Immature natural killer cell (primary cell): ENCODE results near the gene SV2C. TPM values are rescaled to one million over a fixed set of nuclear protein-coding genes. Genes with fewer than 3 reads are reported as not detected.
A peak's percentile ranks its signal among the peaks of the same experiment; 100 is the strongest.
"Not testable (repeated sequence)": the region's sequence is repeated elsewhere in the genome, so short reads cannot be mapped to it uniquely, and the experiment has no call there.

ENCODE experiments used
- DNase-seq, 3 donors: peaks; one replicate each; pipeline ENCODE4 v3.0.0; 2022; ENCODE audit warnings: mixed read lengths in 1 of 3
- H3K27ac Mint-ChIP-seq, 6 donors: one replicate each; pipeline ENCODE4 v1.8.0; 2020; ENCODE audit warnings: mixed read lengths in 6 of 6, mild to moderate bottlenecking in 5 of 6, inconsistent platforms in 4 of 6, moderate library complexity in 3 of 6
- H3K27me3 Mint-ChIP-seq, 3 donors: one replicate each; pipeline ENCODE4 v1.8.0; 2020 to 2021; ENCODE audit warnings: low read depth in 3 of 3, mild to moderate bottlenecking in 3 of 3, mixed read lengths in 3 of 3, moderate library complexity in 3 of 3, inconsistent platforms in 1 of 3
- H3K36me3 Mint-ChIP-seq, 3 donors: one replicate each; pipeline ENCODE4 v1.8.0; 2020; ENCODE audit warnings: mixed read lengths in 3 of 3, inconsistent platforms in 2 of 3, mild to moderate bottlenecking in 2 of 3
- H3K4me1 Mint-ChIP-seq, 2 donors: one replicate each; pipeline ENCODE4 v1.8.0; 2020; ENCODE audit warnings: inconsistent platforms in 2 of 2, mild to moderate bottlenecking in 2 of 2, mixed read lengths in 2 of 2, moderate library complexity in 1 of 2
- H3K4me3 Mint-ChIP-seq, 5 donors: one replicate each; pipeline ENCODE4 v1.8.0; 2020; ENCODE audit warnings: mild to moderate bottlenecking in 5 of 5, mixed read lengths in 5 of 5, inconsistent platforms in 3 of 5, moderate library complexity in 3 of 5
- H3K9me3 Mint-ChIP-seq, 6 donors: one replicate each; pipeline ENCODE4 v1.8.0; 2020; ENCODE audit warnings: mild to moderate bottlenecking in 6 of 6, mixed read lengths in 6 of 6, inconsistent platforms in 4 of 6, moderate library complexity in 3 of 6
- polyA plus RNA-seq, 3 donors: library from polyadenylated mRNA; unstranded; fragments of 300-500 nt; fragmentation: Illumina TruSeq; gene quantifications; one replicate each; pipeline ENCODE4 v1.2.3, GENCODE V29; 2021

SV2C gene
- polyA plus RNA-seq, 3 donors from 2014 or later = not detected

DNA sequence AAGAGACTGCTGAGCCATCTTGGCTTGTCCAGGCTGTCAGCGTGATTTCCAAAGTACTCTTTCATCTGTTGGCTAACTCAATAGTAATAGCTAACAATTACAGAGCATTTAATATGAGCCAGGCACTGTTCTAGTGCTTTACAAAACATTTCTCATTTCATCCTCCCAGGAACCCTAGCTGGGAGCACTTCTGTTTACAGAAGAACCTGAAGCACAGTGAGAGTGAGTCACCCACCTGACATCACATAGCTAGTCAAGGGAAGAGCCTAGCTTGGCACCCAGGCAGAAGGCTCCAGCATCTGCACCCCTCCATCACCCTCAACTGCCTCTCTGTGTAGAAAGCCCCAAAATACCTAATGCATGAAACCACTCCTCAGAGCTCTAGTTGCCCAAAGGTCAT is 262.4 kb downstream of the SV2C start:
- H3K9me3 Mint-ChIP-seq = no peaks in the 10 kb centered on the region
- no peaks in the 10 kb centered on the region for H3K36me3 Mint-ChIP-seq
- no peak overlapping the region for H3K27ac Mint-ChIP-seq
- no peak for DNase-seq
- peaks cover 0 to 5% (median 0%) of the 10 kb centered on the region in 3 donors for H3K27me3 Mint-ChIP-seq
- H3K4me1 Mint-ChIP-seq = peaks cover 17 to 27% of the 10 kb centered on the region in 2 donors
- H3K4me3 Mint-ChIP-seq = no peak overlapping the region

DNA sequence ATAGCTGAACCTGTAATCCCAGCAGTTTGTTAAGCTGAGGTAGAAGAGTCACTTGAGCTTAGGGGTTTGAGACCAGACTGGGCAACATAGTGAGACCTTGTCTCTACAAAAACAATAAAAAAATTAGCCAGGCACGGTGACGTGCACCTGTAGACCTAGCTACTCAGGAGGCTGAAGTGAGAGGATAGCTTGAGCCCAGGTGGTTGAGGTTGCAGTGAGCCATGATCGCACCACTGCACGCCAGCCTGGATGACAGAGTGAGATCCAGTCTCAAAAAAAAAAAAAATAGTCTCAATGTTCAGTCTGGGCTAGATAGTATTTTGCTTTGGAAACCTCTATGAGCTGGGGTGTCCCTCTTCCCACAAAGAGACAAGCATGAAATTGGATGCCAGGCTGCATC is 268.0 kb downstream of the SV2C start:
- Mint-ChIP-seq H3K9me3 (no peaks in the 10 kb centered on the region), H3K27me3 (peaks cover 0 to 2% (median 0%) of the 10 kb centered on the region in 3 donors), H3K36me3 (no peaks in the 10 kb centered on the region), H3K27ac (no peak overlapping the region), H3K4me1 (peaks cover 0 to 7% of the 10 kb centered on the region in 2 donors), H3K4me3 (no peak overlapping the region)
- no peak for DNase-seq

DNA sequence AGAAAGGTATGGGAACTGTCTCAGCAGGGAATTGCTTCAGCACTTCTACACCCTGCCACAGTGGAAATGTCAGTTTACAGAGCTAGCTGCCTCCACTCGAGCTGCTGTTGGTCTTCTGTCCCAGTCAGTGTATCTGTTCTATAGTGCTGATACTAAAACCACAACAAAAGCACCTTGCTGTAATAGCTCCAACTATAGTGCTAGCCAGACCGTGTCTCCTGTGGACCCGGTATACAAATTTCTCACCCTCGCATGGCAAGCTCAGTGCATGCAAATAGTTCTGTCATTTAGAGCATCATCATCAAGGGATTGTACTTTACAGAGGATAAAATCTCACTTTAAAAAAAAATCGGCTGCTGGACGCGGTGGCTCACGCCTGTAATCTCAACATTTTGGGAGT is 268.4 kb downstream of the SV2C start:
- H3K27ac Mint-ChIP-seq = no peak overlapping the region
- no peak overlapping the region for H3K4me3 Mint-ChIP-seq
- H3K36me3 Mint-ChIP-seq = no peaks in the 10 kb centered on the region
- H3K27me3 Mint-ChIP-seq = peaks cover 0 to 2% (median 0%) of the 10 kb centered on the region in 3 donors
- no peak for DNase-seq
- no peaks in the 10 kb centered on the region for H3K9me3 Mint-ChIP-seq
- peaks cover 0 to 7% of the 10 kb centered on the region in 2 donors for H3K4me1 Mint-ChIP-seq

DNA sequence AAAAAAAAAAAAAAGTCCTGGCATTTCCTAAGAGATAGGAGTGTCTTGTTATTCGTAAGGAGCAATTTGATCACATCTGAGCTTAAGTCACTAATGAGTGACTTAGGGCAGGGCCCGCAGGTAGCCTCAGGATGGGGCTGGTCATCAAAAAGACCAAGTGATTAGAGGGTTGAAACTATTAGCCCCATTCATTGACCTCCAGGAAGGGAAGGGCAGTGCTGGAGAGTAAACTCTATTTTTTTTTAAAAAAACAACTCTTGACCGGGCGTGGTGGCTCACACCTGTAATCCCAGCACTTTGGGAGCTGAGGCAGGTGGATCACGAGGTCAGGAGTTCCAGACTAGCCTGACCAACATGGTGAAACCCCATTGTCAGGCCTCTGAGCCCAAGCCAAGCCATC is 273.7 kb downstream of the SV2C start:
- no peak overlapping the region for H3K27ac Mint-ChIP-seq
- H3K4me3 Mint-ChIP-seq = no peak overlapping the region
- H3K36me3 Mint-ChIP-seq = no peaks in the 10 kb centered on the region
- H3K4me1 Mint-ChIP-seq = peaks cover 6 to 9% of the 10 kb centered on the region in 2 donors
- DNase-seq = no peak
- H3K9me3 Mint-ChIP-seq = no peaks in the 10 kb centered on the region
- H3K27me3 Mint-ChIP-seq = peaks cover 0 to 3% (median 2%) of the 10 kb centered on the region in 3 donors

DNA sequence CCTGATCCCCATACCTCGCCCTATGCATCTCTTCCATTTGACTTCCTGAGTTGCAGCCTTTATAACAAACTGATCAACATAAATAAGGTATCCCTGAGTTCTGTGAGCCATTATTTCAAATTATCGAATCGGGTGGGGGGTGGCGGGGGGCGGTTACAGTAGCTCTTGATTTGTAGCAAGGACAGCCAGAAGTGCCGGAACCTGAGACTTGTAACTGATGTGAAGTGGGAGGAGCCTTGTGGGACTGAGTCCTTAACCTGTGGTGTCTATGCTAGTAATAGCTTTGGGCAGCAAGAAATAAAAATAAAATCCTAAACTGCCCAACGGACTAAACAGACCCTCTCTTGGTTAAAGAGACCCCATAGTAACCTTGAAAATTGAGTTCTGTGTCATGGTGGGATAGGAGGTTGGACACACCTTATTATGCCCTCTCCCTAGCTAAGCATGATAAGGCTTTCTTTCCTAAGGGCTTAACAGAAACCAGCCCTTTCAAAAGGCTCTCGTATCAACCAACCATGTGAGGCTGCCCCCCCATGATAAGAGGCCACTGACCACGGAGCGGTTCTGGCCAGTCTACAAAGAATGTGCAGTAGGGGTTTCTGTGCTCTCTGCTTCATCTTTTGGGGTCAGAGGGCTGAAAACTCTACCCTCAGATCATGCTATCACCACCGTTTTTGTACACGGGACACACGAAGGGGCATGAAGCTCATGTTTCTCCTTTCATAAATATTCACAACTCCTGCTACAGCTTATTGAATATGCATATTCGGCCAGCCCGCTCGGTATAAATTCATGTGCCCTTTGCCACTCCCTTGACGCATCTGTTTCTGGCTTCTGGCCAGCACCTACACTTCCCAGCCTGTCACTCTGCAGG is 280.4 kb downstream of the SV2C start:
- Mint-ChIP-seq H3K27me3 (peaks cover 0 to 4% (median 2%) of the 10 kb centered on the region in 3 donors), H3K4me1 (peaks cover 19 to 26% of the 10 kb centered on the region in 2 donors), H3K27ac (peak overlapping the region in 2 of 6 donors; percentile 34 to 53)

DNA sequence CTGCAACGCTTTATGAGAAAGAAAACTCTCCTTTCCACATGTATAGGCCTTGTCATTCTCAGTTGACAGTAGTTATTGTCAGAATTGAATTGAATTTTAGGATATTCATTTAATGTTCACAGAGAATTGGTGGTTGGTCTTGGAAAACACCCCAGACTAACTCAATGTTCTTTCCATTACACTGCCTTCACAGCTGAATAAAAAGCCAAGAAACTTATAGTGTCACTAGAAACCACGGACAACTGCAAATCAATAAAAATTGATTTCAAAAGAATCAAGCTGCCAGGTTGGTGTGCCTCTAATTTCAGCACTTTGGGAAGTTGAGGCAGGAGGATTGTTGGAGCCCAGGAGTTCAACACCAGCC is 281.0 kb downstream of the SV2C start:
- H3K27ac Mint-ChIP-seq = no peak overlapping the region
- no peak for DNase-seq
- peaks cover 0 to 6% (median 2%) of the 10 kb centered on the region in 3 donors for H3K27me3 Mint-ChIP-seq
- peaks cover 19 to 26% of the 10 kb centered on the region in 2 donors for H3K4me1 Mint-ChIP-seq
- H3K4me3 Mint-ChIP-seq = peak overlapping the region in 1 of 5 donors; percentile 2
- peaks cover 0 to 2% (median 0%) of the 10 kb centered on the region in 6 donors for H3K9me3 Mint-ChIP-seq
- H3K36me3 Mint-ChIP-seq = peaks cover 0 to 5% (median 0%) of the 10 kb centered on the region in 3 donors

More for the DNA sequence above, 280.4 kb downstream of the SV2C start:
- no peak for DNase-seq
- H3K36me3 Mint-ChIP-seq = no peaks in the 10 kb centered on the region
- peak overlapping the region in 1 of 5 donors; percentile 2 for H3K4me3 Mint-ChIP-seq
- peaks cover 0 to 2% (median 0%) of the 10 kb centered on the region in 6 donors for H3K9me3 Mint-ChIP-seq

DNA sequence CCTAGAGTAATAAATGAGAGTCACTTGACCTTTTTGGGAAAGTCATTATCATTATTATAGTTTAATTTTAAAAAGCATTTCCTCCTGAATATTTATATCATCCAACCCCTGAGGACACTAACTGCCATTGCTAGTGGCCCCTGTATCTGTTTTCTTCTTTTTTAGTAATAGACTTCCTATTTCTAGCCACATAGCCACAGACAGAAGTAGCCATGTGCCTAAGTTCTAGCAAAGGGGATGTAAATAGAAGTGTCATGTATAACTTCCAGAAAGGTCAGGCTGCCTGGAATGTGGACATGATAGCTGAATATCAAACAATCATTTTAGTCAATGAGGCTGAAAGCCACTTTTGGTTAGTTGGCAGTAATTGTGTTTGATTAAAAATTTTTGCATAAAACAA is 282.4 kb downstream of the SV2C start:
- H3K9me3 Mint-ChIP-seq = peaks cover 0 to 2% (median 0%) of the 10 kb centered on the region in 6 donors
- peaks cover 19 to 24% of the 10 kb centered on the region in 2 donors for H3K4me1 Mint-ChIP-seq
- no peak overlapping the region for H3K4me3 Mint-ChIP-seq
- peak overlapping the region in 1 of 6 donors; percentile 30 for H3K27ac Mint-ChIP-seq
- H3K27me3 Mint-ChIP-seq = peaks cover 2 to 6% (median 2%) of the 10 kb centered on the region in 3 donors
- DNase-seq = no peak
- H3K36me3 Mint-ChIP-seq = peaks cover 0 to 5% (median 0%) of the 10 kb centered on the region in 3 donors

DNA sequence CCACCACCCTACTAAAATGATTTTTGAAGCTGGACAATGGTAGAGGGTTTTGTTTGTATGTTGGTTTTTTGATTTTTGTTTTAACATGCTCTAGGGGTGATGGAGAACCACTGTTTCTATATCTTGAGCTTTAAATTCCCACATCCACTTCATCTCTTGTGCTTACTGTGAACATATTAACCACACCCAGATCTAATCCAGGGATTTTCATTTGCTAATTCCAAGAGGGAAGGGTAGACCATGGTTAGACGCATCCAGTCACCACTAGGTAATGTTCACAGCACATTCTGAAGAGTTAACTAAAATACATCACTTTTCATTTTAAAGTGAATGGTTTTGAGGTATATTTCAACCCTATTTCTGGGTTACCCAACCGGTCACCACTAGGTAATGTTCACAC is 283.4 kb downstream of the SV2C start:
- Mint-ChIP-seq H3K36me3 (peaks cover 0 to 5% (median 0%) of the 10 kb centered on the region in 3 donors), H3K9me3 (peaks cover 0 to 2% (median 0%) of the 10 kb centered on the region in 6 donors), H3K4me1 (peaks cover 12 to 16% of the 10 kb centered on the region in 2 donors), H3K4me3 (no peak overlapping the region), H3K27ac (no peak overlapping the region), H3K27me3 (peaks cover 2 to 6% (median 2%) of the 10 kb centered on the region in 3 donors)
- no peak for DNase-seq

DNA sequence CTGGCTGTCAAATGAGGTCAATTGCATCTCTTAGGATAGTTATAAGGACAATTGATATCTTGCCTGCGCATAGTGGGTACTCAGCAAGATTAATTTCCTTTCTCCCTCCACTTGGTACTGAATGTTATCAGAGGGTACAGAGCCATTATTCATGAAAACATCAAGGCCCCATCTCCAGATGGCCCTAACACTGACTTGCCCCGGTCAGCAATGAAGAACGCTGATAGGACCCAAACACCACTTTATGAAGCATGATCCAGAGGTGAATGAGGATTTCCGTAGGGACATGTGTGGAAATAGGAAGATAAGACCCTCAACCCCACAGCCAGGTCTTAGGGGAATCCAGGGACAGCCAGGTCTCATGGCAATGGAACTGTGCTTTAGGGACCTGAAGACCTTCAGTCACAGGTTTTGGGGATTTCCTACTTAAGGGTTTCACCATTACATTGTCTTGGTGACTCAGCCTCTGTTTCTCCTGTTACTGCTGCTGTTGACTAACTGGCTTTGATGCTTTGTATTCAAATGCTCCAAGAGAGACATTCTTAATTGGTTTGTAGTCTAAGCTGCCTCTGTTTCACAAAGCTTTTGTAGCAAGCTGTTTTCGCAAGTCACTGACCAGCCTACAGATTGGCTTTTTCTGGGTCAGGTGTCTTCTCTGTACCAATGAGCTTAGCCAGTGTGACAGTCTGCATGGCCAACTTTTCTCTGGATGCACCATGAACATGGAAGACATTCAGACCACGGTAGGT is 284.6 kb downstream of the SV2C start:
- no peak overlapping the region for H3K27ac Mint-ChIP-seq

DNA sequence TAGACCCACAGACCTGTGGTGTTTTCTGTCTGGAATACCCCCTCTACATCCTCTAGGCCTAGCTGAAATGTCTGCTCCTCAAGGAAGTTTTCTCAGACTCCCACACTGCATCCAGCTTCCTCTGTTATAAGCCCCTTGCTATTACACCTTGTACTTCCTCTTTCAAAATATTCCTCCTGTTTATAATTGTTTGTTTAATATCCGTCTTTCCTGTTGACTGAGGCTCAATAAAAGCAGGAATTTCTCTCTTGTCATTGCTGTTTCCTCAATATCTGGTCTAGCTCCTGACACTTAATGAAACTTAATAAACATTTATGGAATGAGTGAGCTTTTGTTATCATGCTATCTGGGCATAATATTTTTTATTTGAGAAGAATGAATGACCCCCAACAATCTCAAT is 285.8 kb downstream of the SV2C start:
- Mint-ChIP-seq H3K36me3 (peaks cover 0 to 5% (median 0%) of the 10 kb centered on the region in 3 donors), H3K9me3 (peaks cover 0 to 2% (median 0%) of the 10 kb centered on the region in 6 donors), H3K27me3 (peaks cover 0 to 4% (median 2%) of the 10 kb centered on the region in 3 donors), H3K4me3 (no peak overlapping the region), H3K4me1 (peaks cover 6 to 14% of the 10 kb centered on the region in 2 donors), H3K27ac (no peak overlapping the region)
- no peak for DNase-seq

More for the DNA sequence above, 284.6 kb downstream of the SV2C start:
- peaks cover 0 to 4% (median 2%) of the 10 kb centered on the region in 3 donors for H3K27me3 Mint-ChIP-seq
- H3K4me3 Mint-ChIP-seq = no peak overlapping the region
- H3K36me3 Mint-ChIP-seq = peaks cover 0 to 5% (median 0%) of the 10 kb centered on the region in 3 donors
- peaks cover 12 to 16% of the 10 kb centered on the region in 2 donors for H3K4me1 Mint-ChIP-seq
- no peak for DNase-seq
- H3K9me3 Mint-ChIP-seq = peaks cover 0 to 2% (median 0%) of the 10 kb centered on the region in 6 donors

DNA sequence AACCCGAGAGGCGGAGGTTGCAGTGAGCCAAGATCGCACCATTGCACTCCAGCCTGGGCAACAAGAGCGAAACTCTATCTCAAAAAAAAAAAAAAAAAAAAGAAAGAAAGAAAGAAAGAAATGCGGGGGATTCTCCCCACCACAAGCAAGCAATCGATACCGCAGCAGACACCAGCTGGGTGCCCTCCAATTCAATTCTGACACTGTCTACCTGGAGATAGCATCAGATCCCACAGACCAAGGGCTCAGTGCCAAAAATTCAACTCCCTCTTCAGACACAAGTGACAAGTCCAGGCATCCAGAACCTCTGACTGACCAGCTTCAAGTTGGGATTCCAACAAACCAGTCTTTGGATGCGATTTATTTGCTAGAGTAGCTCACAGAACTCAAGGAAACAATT is 286.5 kb downstream of the SV2C start:
- peaks cover 2 to 10% of the 10 kb centered on the region in 2 donors for H3K4me1 Mint-ChIP-seq
- not testable (repeated sequence) for H3K27ac Mint-ChIP-seq, H3K9me3 Mint-ChIP-seq, H3K36me3 Mint-ChIP-seq, DNase-seq, H3K27me3 Mint-ChIP-seq, H3K4me3 Mint-ChIP-seq

DNA sequence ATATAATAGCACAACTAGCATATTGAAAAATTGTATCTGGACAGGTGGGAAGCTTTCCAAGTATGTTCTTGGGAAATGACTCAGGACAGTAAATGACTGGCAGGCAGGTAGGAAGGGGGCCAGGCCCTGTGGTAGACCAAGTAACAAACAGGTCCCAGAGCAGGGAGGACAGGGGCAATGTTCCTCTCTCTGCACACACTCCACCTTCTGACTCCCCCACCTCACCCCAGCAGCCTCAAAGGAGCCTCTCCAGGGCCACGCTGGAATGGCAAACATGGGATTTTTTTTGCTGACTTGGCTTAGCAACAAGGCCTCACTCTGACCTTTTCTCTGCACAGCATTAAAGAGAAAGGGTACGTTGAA is 288.8 kb downstream of the SV2C start:
- Mint-ChIP-seq H3K27ac (peak overlapping the region in 1 of 6 donors; percentile 40), H3K9me3 (no peaks in the 10 kb centered on the region)

DNA sequence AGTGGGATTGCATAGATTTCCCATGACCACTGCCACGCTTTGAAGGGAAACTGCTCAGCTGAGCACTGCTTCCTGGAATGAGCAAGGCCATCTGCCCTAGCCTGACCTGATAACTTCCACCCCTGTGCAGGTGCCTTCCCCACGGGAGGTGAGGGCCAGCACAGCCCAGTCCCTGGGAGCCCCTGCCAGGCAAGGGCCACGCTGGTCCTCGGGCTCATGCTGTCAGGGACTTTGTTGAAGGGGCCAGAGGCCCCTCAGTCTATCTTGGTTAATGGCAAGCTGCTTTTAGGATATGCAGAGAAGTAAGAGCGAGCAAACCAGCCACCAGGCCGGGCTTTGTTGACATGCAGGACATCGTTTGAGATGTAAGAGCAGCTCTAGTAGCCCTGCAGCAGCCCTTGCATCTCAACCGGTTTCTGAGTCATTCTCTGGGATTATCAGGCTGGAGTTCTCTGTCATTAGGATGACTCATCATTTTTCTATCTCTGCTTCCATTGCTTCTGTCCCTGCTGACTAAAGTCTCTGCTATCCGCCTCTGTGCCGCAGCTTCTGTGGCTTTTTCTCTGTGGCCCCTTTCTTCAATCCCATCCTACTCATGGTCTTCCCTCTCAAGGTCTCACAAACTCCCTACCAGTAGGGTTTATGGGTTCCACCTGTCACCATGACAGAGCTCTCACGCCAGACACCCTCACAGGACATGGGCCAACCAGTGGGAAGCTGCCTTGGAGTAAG is 289.3 kb downstream of the SV2C start:
- DNase-seq = no peak
- Mint-ChIP-seq H3K4me3 (no peak overlapping the region), H3K4me1 (peaks cover 5 to 10% of the 10 kb centered on the region in 2 donors), H3K27ac (peak overlapping the region in 1 of 6 donors; percentile 49), H3K9me3 (no peaks in the 10 kb centered on the region), H3K27me3 (peaks cover 0 to 4% (median 2%) of the 10 kb centered on the region in 3 donors), H3K36me3 (peaks cover 2 to 5% (median 3%) of the 10 kb centered on the region in 3 donors)

More for the DNA sequence above, 288.8 kb downstream of the SV2C start:
- peaks cover 0 to 4% (median 2%) of the 10 kb centered on the region in 3 donors for H3K27me3 Mint-ChIP-seq
- peaks cover 5 to 10% of the 10 kb centered on the region in 2 donors for H3K4me1 Mint-ChIP-seq
- H3K36me3 Mint-ChIP-seq = peaks cover 2 to 5% (median 3%) of the 10 kb centered on the region in 3 donors
- H3K4me3 Mint-ChIP-seq = no peak overlapping the region
- no peak for DNase-seq
